ENCODE measurements around the gene ROCK2. TPM values are rescaled to one million over a fixed set of nuclear protein-coding genes. Genes with fewer than 3 reads are reported as not detected.

ROCK2 gene
- total and polyA plus RNA-seq, 2 of the 13 experiments (the other 11 are each of a cell fraction or from before 2014, with no cell fraction given): 38.1 to 119 TPM

GRCh38 chr2:11363868-11364564 is 19.6 kb upstream of the ROCK2 start (continued):
- no peak for TF ChIP-seq EEA1 (CRISPR knock-in tag; IDR thresholded peaks at IDR 0.05; ENCODE audit: borderline replicate concordance)
- TF ChIP-seq SRF (IDR thresholded peaks at IDR 0.05; ENCODE audit: low read depth, low read length): no peak
- no peak for TF ChIP-seq ATF7 (IDR thresholded peaks at IDR 0.05)
- no peak for TF ChIP-seq ATF7 (CRISPR knock-in tag; IDR thresholded peaks at IDR 0.05)
- TF ChIP-seq GMEB2 (CRISPR knock-in tag; IDR thresholded peaks at IDR 0.05; ENCODE audit: low read depth): no peak
- TF ChIP-seq NAIF1 (CRISPR knock-in tag; IDR thresholded peaks at IDR 0.05; ENCODE audit: borderline replicate concordance): no peak
- no peak for TF ChIP-seq SMAD9 (CRISPR knock-in tag; IDR thresholded peaks at IDR 0.05)
- no peak for TF ChIP-seq HNF1B (CRISPR knock-in tag; IDR thresholded peaks at IDR 0.05)
- TF ChIP-seq NR3C1 (CRISPR knock-in tag; IDR thresholded peaks at IDR 0.05): no peak
- no peak for TF ChIP-seq ZNF333 (CRISPR knock-in tag; IDR thresholded peaks at IDR 0.05; ENCODE audit: borderline replicate concordance)
- TF ChIP-seq CREM (IDR thresholded peaks at IDR 0.05): 0 out of 2 replicates have a peak, but pooled peaks have one; percentile 5
- TF ChIP-seq CREM (CRISPR knock-in tag; IDR thresholded peaks at IDR 0.05): no peak
- TF ChIP-seq STAG1 (CRISPR knock-in tag; IDR thresholded peaks at IDR 0.05): no peak
- no peak for TF ChIP-seq ZMYM4 (CRISPR knock-in tag; IDR thresholded peaks at IDR 0.05)
- TF ChIP-seq SMYD3 (CRISPR knock-in tag; IDR thresholded peaks at IDR 0.05): no peak
- TF ChIP-seq RAD21 (CRISPR knock-in tag; IDR thresholded peaks at IDR 0.05): no peak
- TF ChIP-seq ZNF576 (CRISPR knock-in tag; IDR thresholded peaks at IDR 0.05): no peak
- TF ChIP-seq ARID3A (IDR thresholded peaks at IDR 0.05; ENCODE audit: low read depth, low read length): no peak
- TF ChIP-seq DBP (CRISPR knock-in tag; IDR thresholded peaks at IDR 0.05; ENCODE audit: not compliant biosample characterization): no peak
- TF ChIP-seq HHEX (CRISPR knock-in tag; IDR thresholded peaks at IDR 0.05): no peak
- TF ChIP-seq ZNF597 (CRISPR knock-in tag; IDR thresholded peaks at IDR 0.05): no peak
- peak; percentile 73; the same call in 1 of the 2 replicates for TF ChIP-seq ZNF30 (CRISPR knock-in tag; IDR thresholded peaks at IDR 0.05)

Measured in HepG2 (cell line).